HepG2 (cell line): ENCODE measurements around the gene EPO. TPM values are rescaled to one million over a fixed set of nuclear protein-coding genes. Genes with fewer than 3 reads are reported as not detected.

Experiments used
- AGO2 ChIP-seq: fragments of 200-400 bp; formaldehyde crosslinking; optimal IDR thresholded peaks from 2 replicates; pipeline ENCODE3; 2017; ENCODE audit warnings: mild to moderate bottlenecking, low read depth, low read length, moderate library complexity
- CBX2 ChIP-seq, 2 experiments: fragments of 200-600 bp in 1 of 2; sonication (generic); formaldehyde crosslinking in 1 of 2; IDR thresholded peaks; 2 replicates each; pipeline versions ENCODE4 v1.7.0 to v1.8.1; 2018 to 2022; ENCODE audit warnings: low read depth in 2 of 2, low read length in 1 of 2, mild to moderate bottlenecking in 1 of 2, missing genetic modification reagents in 1 of 2
- DR1 ChIP-seq: sonication (generic); formaldehyde crosslinking; IDR thresholded peaks from 2 replicates; pipeline ENCODE4 v1.8.0; 2021; ENCODE audit warnings: mild to moderate bottlenecking, missing genetic modification reagents, inconsistent platforms
- KDM2A ChIP-seq: sonication (generic); formaldehyde crosslinking; IDR thresholded peaks from 2 replicates; pipeline ENCODE4 v1.4.0; 2020; ENCODE audit warnings: low read depth, missing genetic modification reagents, borderline replicate concordance
- MYPOP ChIP-seq: sonication (generic); formaldehyde crosslinking; IDR thresholded peaks from 2 replicates; pipeline ENCODE4 v1.8.1; 2023; ENCODE audit warnings: mild to moderate bottlenecking, moderate library complexity, missing genetic modification reagents
- POLR2AphosphoS2 ChIP-seq: IDR thresholded peaks from 2 replicates; pipeline ENCODE4 v1.6.1; 2011; ENCODE audit warnings: low read depth, low read length, improper control_type of control experiment
- RBAK ChIP-seq: sonication (generic); formaldehyde crosslinking; IDR thresholded peaks from 2 replicates; pipeline ENCODE4 v1.5.1; 2020; ENCODE audit warnings: mild to moderate bottlenecking, missing genetic modification reagents
- TERF1 ChIP-seq: sonication (generic); formaldehyde crosslinking; IDR thresholded peaks from 2 replicates; pipeline ENCODE4 v1.8.0; 2022; ENCODE audit warnings: mild to moderate bottlenecking, missing genetic modification reagents, moderate library complexity
- WIZ ChIP-seq: sonication (generic); formaldehyde crosslinking; IDR thresholded peaks from 2 replicates; pipeline ENCODE4 v1.5.1; 2020; ENCODE audit warnings: mild to moderate bottlenecking, missing genetic modification reagents
- ZBTB39 ChIP-seq: sonication (generic); formaldehyde crosslinking; IDR thresholded peaks from 2 replicates; pipeline ENCODE4 v1.5.0; 2020; ENCODE audit warnings: missing genetic modification reagents
- ZFP91 ChIP-seq: sonication (generic); formaldehyde crosslinking; IDR thresholded peaks from 2 replicates; pipeline ENCODE4 v1.9.0; 2022; ENCODE audit warnings: missing genetic modification reagents, mild to moderate bottlenecking, borderline replicate concordance
- ZIK1 ChIP-seq: sonication (generic); formaldehyde crosslinking; IDR thresholded peaks from 2 replicates; pipeline ENCODE4 v1.5.0; 2020; ENCODE audit warnings: mild to moderate bottlenecking, low read depth, missing genetic modification reagents, borderline replicate concordance
- ZNF180 ChIP-seq: sonication (generic); formaldehyde crosslinking; IDR thresholded peaks from 2 replicates; pipeline ENCODE4 v1.4.0; 2020; ENCODE audit warnings: low read depth, missing genetic modification reagents, borderline replicate concordance
- ZNF20 ChIP-seq: sonication (generic); formaldehyde crosslinking; IDR thresholded peaks from 2 replicates; pipeline ENCODE4 v1.4.0; 2020; ENCODE audit warnings: mild to moderate bottlenecking, moderate library complexity, missing genetic modification reagents
- ZNF589 ChIP-seq: sonication (generic); formaldehyde crosslinking; conservative IDR thresholded peaks from 2 replicates; pipeline ENCODE4 v1.8.0; 2022; ENCODE audit warnings: mild to moderate bottlenecking, moderate library complexity, missing genetic modification reagents
- ZNF672 ChIP-seq: sonication (generic); formaldehyde crosslinking; IDR thresholded peaks from 2 replicates; pipeline ENCODE4 v1.8.1; 2022; ENCODE audit warnings: missing genetic modification reagents
- ZNF749 ChIP-seq: sonication (generic); formaldehyde crosslinking; IDR thresholded peaks from 2 replicates; pipeline ENCODE4 v1.8.0; 2022; ENCODE audit warnings: mild to moderate bottlenecking, missing genetic modification reagents, moderate library complexity, borderline replicate concordance
- ZNF768 ChIP-seq: sonication (generic); formaldehyde crosslinking; IDR thresholded peaks from 2 replicates; pipeline ENCODE4 v1.4.0; 2020; ENCODE audit warnings: missing genetic modification reagents
- ZNF800 ChIP-seq: sonication (generic); formaldehyde crosslinking; IDR thresholded peaks from 2 replicates; pipeline ENCODE4 v1.4.0; 2020; ENCODE audit warnings: missing genetic modification reagents
- ZNF839 ChIP-seq: sonication (generic); formaldehyde crosslinking; IDR thresholded peaks from 2 replicates; pipeline ENCODE4 v1.4.0; 2020; ENCODE audit warnings: missing genetic modification reagents, mild to moderate bottlenecking, borderline replicate concordance
- polyA plus RNA-seq, 8 experiments: library from polyadenylated mRNA; depleted of rRNA in 3 of 8; stranded (reverse) in 7 of 8; unstranded in 1 of 8; fragments of >200 nt; fragmentation: Illumina TruSeq in 4 of 8; extraction: Trizol in 4 of 8; gene quantifications; 2 replicates each; pipeline versions ENCODE4 v1.2.1 to v1.2.3, GENCODE V29; 2011 to 2016; ENCODE audit warnings: low read depth in 4 of 8, missing spikeins in 1 of 8, mixed read lengths in 1 of 8; ENCODE audit not compliant: insufficient read depth in 1 of 8
- total RNA-seq, 5 experiments: library from RNA; depleted of rRNA; stranded (reverse); fragments of >200 nt; fragmentation: Illumina TruSeq; extraction: Trizol; gene quantifications; 2 replicates each; pipeline ENCODE4 v1.2.3, GENCODE V29; 2016; ENCODE audit warnings: low read depth in 1 of 5

Gene EPO
- total and polyA plus RNA-seq, 2 of the 13 experiments (the other 11 are each of a cell fraction or from before 2014, with no cell fraction given) = 10.3 to 25.7 TPM

GRCh38 chr7:100673302-100673941 lies 46.8 kb upstream of the EPO start, which contains the start of gene GNB2 (continued):
- TF ChIP-seq TERF1 (CRISPR knock-in tag) (no peak), ZNF839 (no peak), MYPOP (CRISPR knock-in tag) (peak; percentile 60; the same call in 1 of the 2 replicates), ZNF800 (CRISPR knock-in tag) (0 out of 2 replicates have a peak, but pooled peaks have one; percentile 42), ZBTB39 (CRISPR knock-in tag) (no peak), KDM2A (CRISPR knock-in tag) (peak; percentile 94), ZNF589 (CRISPR knock-in tag) (peak; percentile 81; the same call in 1 of the 2 replicates), WIZ (CRISPR knock-in tag) (peak; percentile 22; the same call in 1 of the 2 replicates), RBAK (CRISPR knock-in tag) (no peak), POLR2AphosphoS2 (no peak), ZNF672 (CRISPR knock-in tag) (no peak), AGO2 (no peak), ZNF749 (no peak), ZNF180 (peak; percentile 34; the same call in 1 of the 2 replicates), ZIK1 (peak; percentile 70; the same call in 1 of the 2 replicates), DR1 (CRISPR knock-in tag) (peak; percentile 55; the same call in 1 of the 2 replicates), ZFP91 (peak; percentile 81), ZNF20 (no peak), ZNF768 (peak; percentile 27; the same call in 1 of the 2 replicates), CBX2 (IDR thresholded peaks at IDR 0.05; ENCODE audit: low read depth, low read length) (no peak), CBX2 (CRISPR knock-in tag; IDR thresholded peaks at IDR 0.05; ENCODE audit: low read depth) (no peak)
